Smooth muscle cell of the umbilical artery (primary cell): ENCODE results near the gene EP400. TPM values are rescaled to one million over a fixed set of nuclear protein-coding genes. Genes with fewer than 3 reads are reported as not detected.

Experiments used
- total RNA-seq: library from RNA; depleted of rRNA; stranded (reverse); fragments of >200 nt; gene quantifications from 2 replicates; pipeline ENCODE4 v1.2.3, GENCODE V29; 2014

Gene EP400
- 10.1 and 22.8 TPM in 2 replicates for total RNA-seq

GRCh38 chr12:131949431-131950181 lies at the start of gene EP400:
TSS of gene EP400 (plus strand) at chr12:131949942. CDS start at chr12:131960620, 10,678 bp downstream.

DNA sequence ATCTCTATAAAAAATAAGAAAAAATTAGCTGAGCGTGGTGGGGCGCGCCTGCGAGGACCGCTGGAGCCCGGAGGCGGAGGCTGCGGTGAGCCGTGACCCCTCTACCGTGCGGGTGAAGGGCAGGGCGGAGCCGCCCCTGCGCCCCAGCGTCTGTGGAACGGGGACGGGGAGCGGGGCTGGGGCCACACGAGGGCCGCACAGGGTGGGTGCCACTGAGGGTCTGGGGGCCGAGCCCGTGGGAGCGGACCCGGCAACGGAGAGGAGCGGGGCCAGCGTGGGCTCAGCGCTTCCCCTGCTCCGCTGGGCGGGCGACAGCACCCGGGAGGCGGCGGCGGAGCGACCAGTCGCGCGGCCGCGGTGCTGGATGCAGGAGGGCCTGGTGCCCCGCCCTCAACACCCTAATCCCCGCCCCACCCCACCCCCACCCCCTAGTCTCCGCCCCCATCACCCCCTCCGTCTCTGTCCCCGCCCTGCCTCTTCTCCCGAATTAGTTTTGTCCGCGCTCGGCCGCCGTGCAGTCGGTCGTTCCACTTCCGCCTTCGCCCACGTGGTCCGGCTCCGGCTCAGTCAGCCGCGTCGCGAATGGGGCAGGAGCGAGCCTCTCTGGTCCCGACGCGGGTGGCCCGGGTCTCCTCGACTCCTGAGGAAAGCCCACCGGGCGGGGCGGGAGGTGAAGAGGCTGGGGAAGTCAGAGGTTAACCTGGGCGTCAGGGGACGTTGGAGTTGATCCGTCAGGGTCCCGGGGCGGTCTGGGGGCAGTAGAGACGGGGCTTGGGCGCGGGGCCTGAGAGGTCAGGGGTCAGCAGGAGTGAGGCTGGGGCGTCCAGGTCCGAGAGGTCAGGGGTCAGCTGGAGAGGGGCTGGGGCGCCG lies 20.8 kb upstream of the EP400 start, which contains the start of gene PUS1:
Gene PUS1, plus strand, starts transcription at position 566 of the 870 bp plus-strand sequence. CDS start 447 bp downstream, outside the sequence.

Other genes with a start within 250 kb of the EP400 start
- gene SFSWAP, start 238.9 kb upstream of the EP400 start, total RNA-seq: 15.7 and 21.4 TPM in 2 replicates
- gene MMP17, start 121.5 kb upstream of the EP400 start, total RNA-seq: 18.4 and 20.7 TPM in 2 replicates
- 12.2 and 20.3 TPM in 2 replicates for gene ULK1, start 55.3 kb upstream of the EP400 start, total RNA-seq
- 9.2 and 20.4 TPM in 2 replicates for gene PUS1, start 20.7 kb upstream of the EP400 start, total RNA-seq
- 7.7 and 8.7 TPM in 2 replicates for gene DDX51, start 194.4 kb downstream of the EP400 start, total RNA-seq
- gene NOC4L, start 194.5 kb downstream of the EP400 start, total RNA-seq: 7.4 and 13.1 TPM in 2 replicates